H9 (cell line): Measurements from ENCODE around the gene TEX11. TPM values are rescaled to one million over a fixed set of nuclear protein-coding genes. Genes with fewer than 3 reads are reported as not detected.

Source experiments
- DNase-seq: peaks from one replicate; pipeline ENCODE4 v3.0.0-alpha.2; 2017
- H2AFZ ChIP-seq: one replicate; pipeline ENCODE4 v1.6.1; 2013; ENCODE audit warnings: mild to moderate bottlenecking, low read length, control low read depth, moderate library complexity
- H2AK5ac ChIP-seq: 2 replicates; pipeline ENCODE4 v1.6.1; 2013; ENCODE audit warnings: low read length, control low read depth, mixed read lengths; ENCODE audit not compliant: insufficient read length
- H2BK120ac ChIP-seq: one replicate; pipeline ENCODE4 v1.6.1; 2013; ENCODE audit warnings: low read depth, mild to moderate bottlenecking, low read length, control low read depth, inconsistent platforms; ENCODE audit not compliant: poor library complexity, severe bottlenecking
- H2BK12ac ChIP-seq: 2 replicates; pipeline ENCODE4 v1.6.1; 2013; ENCODE audit warnings: low read length, control low read depth, mixed read lengths, low read depth; ENCODE audit not compliant: insufficient read length
- H2BK15ac ChIP-seq: 2 replicates; pipeline ENCODE4 v1.6.1; 2013; ENCODE audit warnings: low read depth, low read length, control low read depth
- H2BK20ac ChIP-seq: one replicate; pipeline ENCODE4 v1.6.1; 2013; ENCODE audit warnings: low read depth, mild to moderate bottlenecking, low read length, control low read depth, inconsistent platforms; ENCODE audit not compliant: poor library complexity, severe bottlenecking
- H2BK5ac ChIP-seq: 2 replicates; pipeline ENCODE4 v1.6.1; 2013; ENCODE audit warnings: low read length, control low read depth, mixed read lengths; ENCODE audit not compliant: insufficient read length
- H3K14ac ChIP-seq: 2 replicates; pipeline ENCODE4 v1.6.1; 2013; ENCODE audit warnings: low read length, control low read depth; ENCODE audit not compliant: insufficient read depth
- H3K18ac ChIP-seq: 2 replicates; pipeline ENCODE4 v1.6.1; 2013; ENCODE audit warnings: low read depth, mild to moderate bottlenecking, mixed read lengths, low read length, control low read depth; ENCODE audit not compliant: insufficient read length
- H3K23ac ChIP-seq: 2 replicates; pipeline ENCODE4 v1.6.1; 2013; ENCODE audit warnings: low read length, control low read depth, mixed read lengths, low read depth; ENCODE audit not compliant: insufficient read length
- H3K23me2 ChIP-seq: 2 replicates; pipeline ENCODE4 v1.6.1; 2013; ENCODE audit warnings: low read depth, mild to moderate bottlenecking, mixed read lengths, low read length, control low read depth; ENCODE audit not compliant: insufficient read length, poor library complexity, severe bottlenecking
- H3K27ac ChIP-seq: 2 replicates; pipeline ENCODE4 v1.5.1; 2013; ENCODE audit warnings: low read length, control low read depth, mixed read lengths, low read depth; ENCODE audit not compliant: insufficient read length
- H3K27me3 ChIP-seq: 2 replicates; pipeline ENCODE4 v1.6.1; 2013; ENCODE audit warnings: low read length, control low read depth, inconsistent platforms; ENCODE audit not compliant: insufficient read depth
- H3K4ac ChIP-seq: 2 replicates; pipeline ENCODE4 v1.6.1; 2013; ENCODE audit warnings: low read depth, mild to moderate bottlenecking, control low read depth, inconsistent platforms, low read length, moderate library complexity
- H3K4me1 ChIP-seq: 2 replicates; pipeline ENCODE4 v1.6.1; 2013; ENCODE audit warnings: low read length, control low read depth, inconsistent platforms; ENCODE audit not compliant: insufficient read depth
- H3K4me2 ChIP-seq: 2 replicates; pipeline ENCODE4 v1.6.1; 2013; ENCODE audit warnings: low read length, control low read depth, mixed read lengths; ENCODE audit not compliant: insufficient read length, insufficient read depth
- H3K56ac ChIP-seq: 2 replicates; pipeline ENCODE4 v1.6.1; 2013; ENCODE audit warnings: low read depth, mild to moderate bottlenecking, mixed read lengths, low read length, control low read depth; ENCODE audit not compliant: insufficient read length
- H3K79me1 ChIP-seq: 2 replicates; pipeline ENCODE4 v1.6.1; 2013; ENCODE audit warnings: low read depth, mild to moderate bottlenecking, moderate library complexity, low read length, control low read depth, inconsistent platforms; ENCODE audit not compliant: insufficient read depth, poor library complexity, severe bottlenecking
- H3K79me2 ChIP-seq: 2 replicates; pipeline ENCODE4 v1.6.1; 2013; ENCODE audit warnings: low read length, control low read depth, inconsistent platforms; ENCODE audit not compliant: insufficient read depth
- H3K9ac ChIP-seq: 2 replicates; pipeline ENCODE4 v1.6.1; 2013; ENCODE audit warnings: low read length, control low read depth, mixed read lengths; ENCODE audit not compliant: insufficient read length; ENCODE audit errors: extremely low read depth
- H3K9me3 ChIP-seq: one replicate; pipeline ENCODE4 v1.6.1; 2013; ENCODE audit warnings: low read depth, low read length, inconsistent platforms; ENCODE audit not compliant: control insufficient read depth
- H3T11ph ChIP-seq: one replicate; pipeline ENCODE4 v1.6.1; 2013; ENCODE audit warnings: mild to moderate bottlenecking, low read length, control low read depth, inconsistent platforms
- H4K20me1 ChIP-seq: one replicate; pipeline ENCODE4 v1.6.1; 2013; ENCODE audit not compliant: control insufficient read depth, insufficient read length, insufficient read depth
- H4K5ac ChIP-seq: 2 replicates; pipeline ENCODE4 v1.6.1; 2013; ENCODE audit warnings: low read depth, mild to moderate bottlenecking, mixed read lengths, low read length, control low read depth; ENCODE audit not compliant: insufficient read length
- H4K8ac ChIP-seq: replicated peaks from 2 replicates; pipeline ENCODE4 v1.6.1; 2013; ENCODE audit warnings: low read length, control low read depth, mixed read lengths, low read depth; ENCODE audit not compliant: insufficient read length
- H4K91ac ChIP-seq: 2 replicates; pipeline ENCODE4 v1.6.1; 2013; ENCODE audit warnings: low read depth, mild to moderate bottlenecking, moderate library complexity, mixed read lengths, low read length, control low read depth; ENCODE audit not compliant: insufficient read length
- H3K27ac Mint-ChIP-seq, 3 experiments: 2 replicates in 2 of 3; 3 replicates in 1 of 3; pipeline ENCODE4 v1.8.0; 2020 to 2021; ENCODE audit warnings: mixed read lengths in 3 of 3, mild to moderate bottlenecking in 1 of 3, moderate library complexity in 1 of 3
- H3K27me3 Mint-ChIP-seq: 2 replicates; pipeline ENCODE4 v1.8.0; 2021; ENCODE audit warnings: low read depth, mild to moderate bottlenecking, moderate library complexity, mixed read lengths
- H3K36me3 Mint-ChIP-seq, 3 experiments: 2 replicates in 2 of 3; 3 replicates in 1 of 3; pipeline ENCODE4 v1.8.0; 2020 to 2021; ENCODE audit warnings: low read depth in 3 of 3, mixed read lengths in 3 of 3; ENCODE audit not compliant: insufficient read depth in 1 of 3
- H3K4me1 Mint-ChIP-seq, 2 experiments: 2 replicates each; pipeline ENCODE4 v1.8.0; 2020; ENCODE audit warnings: mixed read lengths in 2 of 2
- H3K4me3 Mint-ChIP-seq, 2 experiments: 2 replicates in 1 of 2; 3 replicates in 1 of 2; pipeline ENCODE4 v1.8.0; 2020 to 2021; ENCODE audit warnings: mild to moderate bottlenecking in 2 of 2, mixed read lengths in 2 of 2, moderate library complexity in 1 of 2
- H3K9me3 Mint-ChIP-seq, 2 experiments: 2 replicates in 1 of 2; 3 replicates in 1 of 2; pipeline ENCODE4 v1.8.0; 2020; ENCODE audit warnings: mild to moderate bottlenecking in 2 of 2, mixed read lengths in 2 of 2, moderate library complexity in 1 of 2
- WGBS: extraction: QIAGEN DNeasy Blood & Tissue Kit; methylation state at CpG from one replicate; pipeline ENCODE4 v1.1.7; 2013; ENCODE audit warnings: missing lambda C conversion rate, low lambda C conversion rate, mixed read lengths; ENCODE audit not compliant: insufficient read length; ENCODE audit errors: extremely low coverage; 5-methylcytosine and 5-hydroxymethylcytosine counted together
- total RNA-seq: library from RNA; stranded (reverse); gene quantifications from 2 replicates; pipeline ENCODE4 v1.2.1, GENCODE V29; 2021
- TF ChIP-seq, protein P1 (sequence below): fragments of 200-600 bp; sonication (generic); conservative IDR thresholded peaks from 3 replicates; pipeline ENCODE4 v1.8.0; 2021; ENCODE audit warnings: antibody characterized with exemption, mild to moderate bottlenecking

TEX11 gene
- total RNA-seq, 1 experiment from 2014 or later = 0.22 TPM

- Histone ChIP-seq H4K5ac (no peak overlapping the region), H3K4me1 (no peaks in the 10 kb centered on the region), H3T11ph (no peak overlapping the region), H2BK120ac (no peak overlapping the region), H4K8ac (no peak overlapping the region), H3K79me1 (no peaks in the 10 kb centered on the region), H2AK5ac (no peak overlapping the region), H2BK20ac (no peak overlapping the region), H4K91ac (no peak overlapping the region), H3K27me3 (no peaks in the 10 kb centered on the region), H3K9me3 (peaks cover 16% of the 10 kb centered on the region), H3K4ac (no peak overlapping the region), H3K9ac (no peak overlapping the region), H3K23me2 (no peaks in the 10 kb centered on the region), H3K23ac (no peak overlapping the region), H2BK15ac (no peak overlapping the region), H3K27ac (no peak overlapping the region), H3K56ac (no peak overlapping the region), H2BK12ac (no peak overlapping the region), H3K18ac (no peak overlapping the region), H4K20me1 (no peaks in the 10 kb centered on the region), H3K79me2 (no peaks in the 10 kb centered on the region), H2BK5ac (no peak overlapping the region), H3K14ac (no peak overlapping the region), H3K4me2 (no peak overlapping the region), H2AFZ (no peak overlapping the region)
- no peaks in the 10 kb centered on the region for H3K27me3 Mint-ChIP-seq
- H3K4me3 Mint-ChIP-seq = no peak overlapping the region
- H3K4me1 Mint-ChIP-seq = no peaks in the 10 kb centered on the region
- peaks cover 63 to 65% of the 10 kb centered on the region in 2 experiments for H3K9me3 Mint-ChIP-seq
- no peak for DNase-seq
- H3K27ac Mint-ChIP-seq = no peak overlapping the region
- no CpG with 5 or more reads among the region's 1 CpG for WGBS
- peaks cover 0 to 6% (median 2%) of the 10 kb centered on the region in 3 experiments; a peak in 3 of 7 replicates for H3K36me3 Mint-ChIP-seq
- TF ChIP-seq, protein P1, sequence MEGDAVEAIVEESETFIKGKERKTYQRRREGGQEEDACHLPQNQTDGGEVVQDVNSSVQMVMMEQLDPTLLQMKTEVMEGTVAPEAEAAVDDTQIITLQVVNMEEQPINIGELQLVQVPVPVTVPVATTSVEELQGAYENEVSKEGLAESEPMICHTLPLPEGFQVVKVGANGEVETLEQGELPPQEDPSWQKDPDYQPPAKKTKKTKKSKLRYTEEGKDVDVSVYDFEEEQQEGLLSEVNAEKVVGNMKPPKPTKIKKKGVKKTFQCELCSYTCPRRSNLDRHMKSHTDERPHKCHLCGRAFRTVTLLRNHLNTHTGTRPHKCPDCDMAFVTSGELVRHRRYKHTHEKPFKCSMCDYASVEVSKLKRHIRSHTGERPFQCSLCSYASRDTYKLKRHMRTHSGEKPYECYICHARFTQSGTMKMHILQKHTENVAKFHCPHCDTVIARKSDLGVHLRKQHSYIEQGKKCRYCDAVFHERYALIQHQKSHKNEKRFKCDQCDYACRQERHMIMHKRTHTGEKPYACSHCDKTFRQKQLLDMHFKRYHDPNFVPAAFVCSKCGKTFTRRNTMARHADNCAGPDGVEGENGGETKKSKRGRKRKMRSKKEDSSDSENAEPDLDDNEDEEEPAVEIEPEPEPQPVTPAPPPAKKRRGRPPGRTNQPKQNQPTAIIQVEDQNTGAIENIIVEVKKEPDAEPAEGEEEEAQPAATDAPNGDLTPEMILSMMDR = no peak
These were observed 373.3 kb downstream of the TEX11 start for GRCh38 chrX:70535198-70535597.
